GM19372 (cell line): ENCODE measurements around the gene UBE2D3.
A peak's percentile ranks its signal among the peaks of the same experiment; 100 is the strongest.

Experiments used
- ATAC-seq: cut with Tn5 transposase; IDR thresholded peaks from one replicate; pipeline ENCODE4 v1.9.1; 2021; ENCODE audit warnings: mild to moderate bottlenecking, low read depth, moderate library complexity; ENCODE audit not compliant: unreplicated experiment

Gene UBE2D3

DNA sequence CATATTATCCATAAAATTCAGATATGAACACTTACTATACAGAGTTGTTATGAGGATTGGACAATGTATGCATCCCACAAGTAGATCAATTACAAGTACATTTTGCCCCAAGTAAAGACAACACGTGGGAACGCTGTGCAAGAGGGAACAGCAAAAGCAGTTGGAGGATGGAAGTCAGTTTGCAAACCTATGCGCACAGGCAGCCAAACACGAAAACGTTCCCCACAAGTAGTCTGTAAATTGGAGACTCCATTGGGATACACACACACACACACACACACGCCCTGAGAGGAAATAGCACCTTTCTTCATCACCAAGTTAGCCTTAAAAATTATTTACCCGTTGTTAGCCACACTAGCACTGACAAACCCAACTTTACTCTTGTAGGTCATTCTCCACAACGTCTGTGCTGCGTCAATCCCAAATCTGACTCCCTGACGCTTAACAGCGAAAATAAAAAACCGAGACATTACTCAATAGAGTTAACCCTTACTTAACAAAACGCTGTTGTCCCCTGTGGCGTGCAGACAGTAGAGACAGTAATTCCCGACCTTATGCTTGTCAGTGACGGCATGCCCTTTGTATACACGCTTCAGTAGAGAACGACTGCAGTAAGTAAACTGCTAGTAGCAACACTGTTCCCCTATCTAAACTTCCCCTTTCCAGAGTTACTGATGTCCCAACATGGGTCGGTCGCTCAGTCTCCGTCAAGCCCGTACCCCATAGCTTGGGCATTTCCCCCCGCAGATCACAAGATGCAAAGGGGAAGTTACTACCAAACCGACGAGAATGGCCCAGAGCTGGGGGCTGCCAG, 67.3 kb downstream of the UBE2D3 start:
- ATAC-seq, result peak; percentile 49

DNA sequence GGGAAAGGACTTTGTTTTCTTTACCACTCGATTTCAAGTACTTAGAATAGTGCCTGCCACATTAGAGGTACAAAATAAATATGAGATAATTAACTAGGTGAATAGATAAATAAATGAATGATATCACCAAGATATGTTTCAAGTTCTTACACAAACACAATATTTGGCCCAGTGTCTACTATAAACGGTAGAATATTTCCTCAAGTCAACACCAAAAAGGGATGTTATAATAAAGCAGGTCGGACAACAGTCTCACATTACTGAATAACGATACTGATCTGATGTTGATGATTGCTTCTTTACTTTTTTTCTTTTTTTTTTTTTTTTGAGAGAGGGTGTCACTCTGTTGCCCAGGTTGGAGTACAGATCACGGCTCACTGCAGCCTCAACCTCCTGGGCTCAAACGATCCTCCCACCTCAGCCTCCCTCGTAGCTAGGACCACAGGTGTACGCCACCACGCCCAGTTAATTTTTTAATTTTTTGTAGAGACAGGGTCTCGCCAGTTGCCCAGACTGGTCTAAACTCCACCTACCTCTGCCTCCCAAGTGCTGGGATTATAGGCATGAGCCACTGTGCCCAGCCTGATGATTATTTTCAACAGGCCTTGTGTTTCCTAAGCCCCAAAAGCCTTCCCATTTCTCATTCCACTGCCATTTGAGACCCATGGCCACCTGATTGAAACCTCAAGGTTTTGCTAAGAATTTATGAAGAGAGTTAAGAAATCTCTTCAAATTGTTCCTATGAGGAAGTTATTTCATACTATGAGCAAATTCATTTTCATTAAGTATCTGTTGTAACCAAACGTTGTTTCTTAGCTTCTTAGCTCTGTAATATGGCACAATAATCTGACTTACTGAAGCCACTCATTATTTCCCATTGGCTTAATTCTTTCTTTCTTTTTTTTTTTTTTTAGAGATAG, 68.8 kb downstream of the UBE2D3 start:
- no peak for ATAC-seq

DNA sequence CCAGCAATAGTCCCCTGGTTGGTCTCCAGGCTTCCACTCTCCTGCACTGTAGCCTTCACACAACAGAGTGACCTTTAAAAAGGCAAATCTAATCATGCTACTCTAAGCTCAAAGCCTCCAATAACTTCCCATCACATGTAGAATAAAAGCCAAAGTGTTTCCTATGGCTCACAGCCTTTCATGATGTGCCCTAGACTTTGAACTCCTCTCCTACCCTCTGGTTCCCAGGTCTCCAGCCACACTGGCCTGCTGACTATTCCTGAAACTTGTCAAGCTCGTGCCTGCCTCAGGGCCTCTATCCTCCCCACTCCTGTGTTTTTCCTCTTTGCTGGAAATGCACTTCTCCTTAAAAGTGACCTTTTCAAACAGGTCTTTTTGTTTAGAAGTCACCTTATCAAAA, 69.7 kb downstream of the UBE2D3 start:
- ATAC-seq, result no peak

DNA sequence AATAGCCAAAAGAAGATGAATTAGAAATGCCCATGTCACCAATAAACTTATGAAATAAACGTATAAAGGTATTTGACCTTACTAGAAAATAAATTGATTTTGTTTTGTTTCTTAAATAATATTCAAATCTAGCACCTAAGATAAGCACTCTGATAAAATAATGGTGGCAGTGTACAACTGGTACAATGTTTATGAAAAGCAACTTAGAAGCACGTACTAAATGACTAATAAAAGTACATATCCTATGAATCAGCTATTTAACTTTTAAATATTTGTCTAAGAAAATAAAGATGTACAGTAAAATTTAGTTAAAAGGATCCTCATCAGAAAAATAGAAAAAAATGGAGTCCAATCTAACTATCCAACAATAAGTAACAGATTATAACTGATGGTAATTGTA, 73.3 kb downstream of the UBE2D3 start:
- no peak for ATAC-seq

- ATAC-seq, result no peak
Observed at GRCh38 chr4:102751941-102752340, 75.4 kb downstream of the UBE2D3 start.
